Midbrain (tissue), 1 donor: ENCODE measurements around the gene NR6A1.
A peak's percentile ranks its signal among the peaks of the same experiment; 100 is the strongest.
"Not testable (repeated sequence)": the region's sequence is repeated elsewhere in the genome, so short reads cannot be mapped to it uniquely, and the experiment has no call there.

Experiments
- DNase-seq: peaks from one replicate; lab custom pipeline; 2025; lab: John Stamatoyannopoulos, UW

NR6A1 gene

GRCh38 chr9:124759327-124759726 lies 11.8 kb downstream of the NR6A1 start:
- no peak for DNase-seq

GRCh38 chr9:124758691-124759090 lies 12.4 kb downstream of the NR6A1 start:
- DNase-seq: no peak

GRCh38 chr9:124758061-124758460 lies 13.1 kb downstream of the NR6A1 start:
- no peak for DNase-seq

- DNase-seq: no peak
These were observed 13.5 kb downstream of the NR6A1 start for GRCh38 chr9:124757616-124758015.

- no peak for DNase-seq
These were observed 15.1 kb downstream of the NR6A1 start for GRCh38 chr9:124756011-124756410.

- no peak for DNase-seq
These were observed 16.1 kb downstream of the NR6A1 start for GRCh38 chr9:124755061-124755460.

GRCh38 chr9:124754289-124754688 lies 16.8 kb downstream of the NR6A1 start:
- peak; percentile 13 for DNase-seq

- DNase-seq: no peak
These were observed 18.1 kb downstream of the NR6A1 start for GRCh38 chr9:124752967-124753366.

GRCh38 chr9:124749781-124750180 lies 21.3 kb downstream of the NR6A1 start:
- DNase-seq: no peak

GRCh38 chr9:124749284-124749683 lies 21.8 kb downstream of the NR6A1 start:
- no peak for DNase-seq

- DNase-seq: no peak
These were observed 24.0 kb downstream of the NR6A1 start for GRCh38 chr9:124747065-124747464.

- DNase-seq: no peak
These were observed 27.3 kb downstream of the NR6A1 start for GRCh38 chr9:124743686-124744348.

GRCh38 chr9:124742940-124743339 lies 28.2 kb downstream of the NR6A1 start:
- no peak for DNase-seq

GRCh38 chr9:124741662-124742061 lies 29.4 kb downstream of the NR6A1 start:
- no peak for DNase-seq

- no peak for DNase-seq
These were observed 30.0 kb downstream of the NR6A1 start for GRCh38 chr9:124741149-124741548.

- no peak for DNase-seq
These were observed 31.8 kb downstream of the NR6A1 start for GRCh38 chr9:124739360-124739759.

GRCh38 chr9:124738075-124738474 lies 33.0 kb downstream of the NR6A1 start:
- not testable (repeated sequence) for DNase-seq

- DNase-seq: no peak
These were observed 36.0 kb downstream of the NR6A1 start for GRCh38 chr9:124735121-124735520.

GRCh38 chr9:124734741-124735083 lies 36.4 kb downstream of the NR6A1 start:
- not testable (repeated sequence) for DNase-seq

GRCh38 chr9:124733964-124734740 lies 37.0 kb downstream of the NR6A1 start:
- DNase-seq: no peak

- no peak for DNase-seq
These were observed 40.3 kb downstream of the NR6A1 start for GRCh38 chr9:124730772-124731171.

- no peak for DNase-seq
These were observed 44.2 kb downstream of the NR6A1 start for GRCh38 chr9:124726886-124727285.

- DNase-seq: no peak
These were observed 46.1 kb downstream of the NR6A1 start for GRCh38 chr9:124725068-124725452.
